IMR-90 (cell line): ENCODE measurements around the gene PHC2. TPM values are rescaled to one million over a fixed set of nuclear protein-coding genes. Genes with fewer than 3 reads are reported as not detected.
A peak's percentile ranks its signal among the peaks of the same experiment; 100 is the strongest.

Experiments used
- ATAC-seq: fragments of 200-7000 bp; cut with Tn5 transposase; 2 replicates; pipeline ENCODE4 v1.9.1; 2020; ENCODE audit warnings: low read depth, mild to moderate bottlenecking, moderate library complexity
- BruUV-seq: library from RNA; stranded (reverse); fragments of 400-500 nt; replicated peaks from 2 replicates; lab custom pipeline; 2021; lab: Mats Ljungman, UMichigan
- CTCF ChIA-PET: fragments of 300-600 bp; formaldehyde crosslinking; extraction: SDS; loops from one replicate; lab custom pipeline; 2021; ENCODE audit warnings: antibody characterized with exemption; lab: Yijun Ruan, JAX
- POLR2A ChIA-PET: fragments of 300-600 bp; sonication (Branson Sonifier 250); formaldehyde crosslinking; loops from one replicate; lab custom pipeline; 2022; ENCODE audit warnings: antibody characterized with exemption; ENCODE audit not compliant: unreplicated experiment; lab: Charles Lee
- DNase-seq: peaks from one replicate; pipeline ENCODE4 v3.0.0; 2013
- H2AFZ ChIP-seq: replicated peaks from 2 replicates; pipeline ENCODE3; 2013; ENCODE audit warnings: low read length, mild to moderate bottlenecking; ENCODE audit not compliant: poor library complexity
- H2AK5ac ChIP-seq: 2 replicates; pipeline ENCODE4 v1.6.1; 2013; ENCODE audit warnings: low read depth, low read length, inconsistent platforms
- H2AK9ac ChIP-seq: replicated peaks from 2 replicates; pipeline ENCODE3; 2013; ENCODE audit warnings: mild to moderate bottlenecking, low read depth, low read length, moderate library complexity; ENCODE audit not compliant: poor library complexity
- H2BK120ac ChIP-seq: 2 replicates; pipeline ENCODE4 v1.6.1; 2013; ENCODE audit warnings: low read depth, low read length, inconsistent platforms
- H2BK15ac ChIP-seq: 3 replicates; pipeline ENCODE4 v1.6.1; 2013; ENCODE audit warnings: low read depth, low read length, inconsistent platforms
- H2BK20ac ChIP-seq: 2 replicates; pipeline ENCODE4 v1.6.1; 2013; ENCODE audit warnings: low read depth, mild to moderate bottlenecking, inconsistent platforms, low read length, moderate library complexity
- H2BK5ac ChIP-seq: 2 replicates; pipeline ENCODE4 v1.6.1; 2013; ENCODE audit warnings: mild to moderate bottlenecking, low read depth, low read length, inconsistent platforms; ENCODE audit not compliant: poor library complexity, severe bottlenecking
- H3K14ac ChIP-seq: replicated peaks from 2 replicates; pipeline ENCODE4 v1.6.1; 2013; ENCODE audit warnings: low read depth, low read length, inconsistent platforms
- H3K18ac ChIP-seq: 2 replicates; pipeline ENCODE4 v1.6.1; 2013; ENCODE audit warnings: low read depth, low read length, control low read depth
- H3K23ac ChIP-seq: 2 replicates; pipeline ENCODE4 v1.6.1; 2013; ENCODE audit warnings: low read depth, low read length, inconsistent platforms
- H3K27ac ChIP-seq: 2 replicates; pipeline ENCODE4 v1.5.1; 2013; ENCODE audit warnings: mild to moderate bottlenecking, control low read depth, low read length; ENCODE audit not compliant: insufficient read depth
- H3K27me3 ChIP-seq: 2 replicates; pipeline ENCODE4 v1.6.1; 2013; ENCODE audit warnings: low read length; ENCODE audit not compliant: control insufficient read depth, insufficient read depth
- H3K36me3 ChIP-seq: 2 replicates; pipeline ENCODE4 v1.6.1; 2013; ENCODE audit warnings: low read length, mixed read lengths; ENCODE audit not compliant: control insufficient read depth, insufficient read depth
- H3K4ac ChIP-seq: 2 replicates; pipeline ENCODE4 v1.6.1; 2013; ENCODE audit warnings: low read depth, low read length, inconsistent platforms
- H3K4me1 ChIP-seq: 2 replicates; pipeline ENCODE4 v1.6.1; 2013; ENCODE audit warnings: low read length, mixed read lengths; ENCODE audit not compliant: control insufficient read depth, insufficient read depth
- H3K4me2 ChIP-seq: 2 replicates; pipeline ENCODE4 v1.6.1; 2013; ENCODE audit warnings: low read depth, mild to moderate bottlenecking, control low read depth, low read length, moderate library complexity
- H3K4me3 ChIP-seq: 2 replicates; pipeline ENCODE4 v1.5.1; 2013; ENCODE audit warnings: low read depth, mild to moderate bottlenecking, control low read depth, low read length, moderate library complexity; ENCODE audit not compliant: insufficient read depth
- H3K56ac ChIP-seq: 2 replicates; pipeline ENCODE4 v1.6.1; 2013; ENCODE audit warnings: low read length, inconsistent platforms; ENCODE audit not compliant: insufficient read depth; ENCODE audit errors: extremely low read depth
- H3K79me1 ChIP-seq, 2 experiments: 2 replicates each; pipeline ENCODE4 v1.6.1; 2013; ENCODE audit warnings: low read length in 2 of 2, inconsistent platforms in 1 of 2, low read depth in 1 of 2
- H3K9ac ChIP-seq: 2 replicates; pipeline ENCODE4 v1.6.1; 2013; ENCODE audit warnings: low read depth, low read length, control low read depth
- H3K9me1 ChIP-seq: 2 replicates; pipeline ENCODE4 v1.6.1; 2013; ENCODE audit warnings: low read length, inconsistent platforms; ENCODE audit not compliant: insufficient read depth
- H3K9me3 ChIP-seq: 2 replicates; pipeline ENCODE4 v1.6.1; 2013; ENCODE audit warnings: low read length; ENCODE audit not compliant: control insufficient read depth, insufficient read depth
- H4K20me1 ChIP-seq: 2 replicates; pipeline ENCODE4 v1.6.1; 2013; ENCODE audit warnings: low read length, inconsistent platforms; ENCODE audit not compliant: insufficient read depth
- H4K5ac ChIP-seq: 2 replicates; pipeline ENCODE4 v1.6.1; 2013; ENCODE audit warnings: mild to moderate bottlenecking, low read depth, low read length, control low read depth
- H4K8ac ChIP-seq, 2 experiments: 2 replicates each; pipeline ENCODE4 v1.6.1; 2013; ENCODE audit warnings: low read depth in 2 of 2, low read length in 2 of 2, control low read depth in 1 of 2, inconsistent platforms in 1 of 2
- H4K91ac ChIP-seq: 2 replicates; pipeline ENCODE4 v1.6.1; 2013; ENCODE audit warnings: low read depth, low read length, inconsistent platforms; ENCODE audit not compliant: insufficient read depth
- FOS ChIP-seq: fragments of 150-350 bp; IDR thresholded peaks from 2 replicates; pipeline ENCODE4 v1.6.1; 2016; ENCODE audit warnings: low read depth, low read length
- RCOR1 ChIP-seq: IDR thresholded peaks from 2 replicates; pipeline ENCODE4 v1.6.1; 2012; ENCODE audit warnings: mild to moderate bottlenecking, low read length, improper control_type of control experiment; ENCODE audit not compliant: insufficient replicate concordance
- SMC3 ChIP-seq: fragments of 150-350 bp; IDR thresholded peaks from 2 replicates; pipeline ENCODE4 v1.6.1; 2016; ENCODE audit warnings: low read depth, mild to moderate bottlenecking, antibody characterized with exemption, low read length, moderate library complexity
- WGBS, 2 experiments: methylation state at CpG; one replicate each; pipeline versions ENCODE4 v1.1.5 to v1.1.7; 2013; ENCODE audit warnings: missing lambda C conversion rate in 2 of 2; ENCODE audit not compliant: insufficient read length in 1 of 2; ENCODE audit errors: extremely low coverage in 2 of 2; 5-methylcytosine and 5-hydroxymethylcytosine counted together
- dilution Hi-C: fragments of 300-500 bp; cut with HindIII; formaldehyde crosslinking; loops from one replicate; pipeline ENCODE4 v1.14.3; 2018; ENCODE audit warnings: low sequenced_read_pairs; ENCODE audit not compliant: unreplicated experiment
- in situ Hi-C: fragments of 300-500 bp; cut with MboI; formaldehyde crosslinking; loops from 3 replicates; pipeline ENCODE4 v1.14.3; 2019; ENCODE audit warnings: low sequenced_read_pairs, inconsistent platforms, mixed read lengths
- intact Hi-C: fragments of 100-400 bp; cut with micrococcal nuclease; formaldehyde crosslinking; loops from 2 replicates; pipeline ENCODE4 v1.10.0; 2022
- polyA plus RNA-seq, 3 experiments: library from polyadenylated mRNA; depleted of rRNA; stranded (reverse); fragments of >200 nt; gene quantifications; 2 replicates each; pipeline ENCODE4 v1.2.3, GENCODE V29; 2012; ENCODE audit warnings: low replicate concordance in 1 of 3
- total RNA-seq: library from RNA; depleted of rRNA; stranded (reverse); fragments of >200 nt; gene quantifications from 2 replicates; pipeline ENCODE4 v1.2.3, GENCODE V29; 2012

Gene PHC2
- total and polyA plus RNA-seq, 2 of the 4 experiments (the other 2 are of a cell fraction), result 46.4 to 98.1 TPM

DNA sequence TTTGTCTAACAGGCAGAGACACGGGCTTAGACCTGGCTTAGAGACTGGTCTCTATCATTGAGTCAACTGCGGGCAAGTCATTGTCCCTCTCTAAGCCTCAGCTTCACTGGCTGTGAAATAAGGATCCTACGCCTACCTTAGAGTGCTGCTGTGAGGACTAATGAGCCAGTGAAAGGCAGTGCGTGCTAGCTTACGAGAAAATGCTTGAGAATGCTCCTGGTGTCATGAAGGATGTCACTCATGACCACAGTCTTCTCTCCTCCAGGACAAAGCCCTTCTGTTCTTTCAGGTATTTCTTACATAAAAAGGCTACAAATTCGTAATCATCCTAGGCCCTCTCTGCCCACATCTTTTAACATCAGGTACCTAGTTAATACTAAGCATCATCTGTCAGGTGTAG is 93.5 kb downstream of the PHC2 start:
- 0 out of 2 replicates have a peak overlapping the region, but pooled peaks have one; percentile 3 for H4K91ac ChIP-seq
- in situ Hi-C loops, result no loop called here
- H3K9me1 ChIP-seq, result peaks cover 51% of the 10 kb centered on the region
- intact Hi-C loops, result no loop called here
- no peak overlapping the region for H2AFZ ChIP-seq
- H3K18ac ChIP-seq, result peak overlapping the region; percentile 40; the same call in 1 of the 2 replicates
- 0 out of 4 replicates have a peak overlapping the region, but pooled peaks of 1 of the 2 experiments have one; percentile 3 for H4K8ac ChIP-seq
- H2BK15ac ChIP-seq, result no peak overlapping the region; the same call in 2 of the 3 replicates
- no peak overlapping the region for H3K14ac ChIP-seq
- H3K27me3 ChIP-seq, result no peaks in the 10 kb centered on the region
- no peak overlapping the region for H2AK9ac ChIP-seq
- H2BK5ac ChIP-seq, result peak overlapping the region; percentile 73
- no peak overlapping the region for H3K4me3 ChIP-seq
- 86% methylated on average over 2 of the region's 6 CpGs; no CpG with 5 or more reads in 1 of the 2 experiments for WGBS, 2 experiments
- H3K9me3 ChIP-seq, result no peaks in the 10 kb centered on the region
- H3K4ac ChIP-seq, result peak overlapping the region; percentile 38; the same call in 1 of the 2 replicates
- H3K27ac ChIP-seq, result peak overlapping the region; percentile 48; the same call in 1 of the 2 replicates
- H2AK5ac ChIP-seq, result peak overlapping the region; percentile 77
- H4K20me1 ChIP-seq, result peaks cover 98% of the 10 kb centered on the region
- POLR2A ChIA-PET, result no interaction called here
- DNase-seq, result no peak
- H3K4me1 ChIP-seq, result peaks cover 51% of the 10 kb centered on the region
- H3K36me3 ChIP-seq, result peaks cover 37% of the 10 kb centered on the region
- peaks cover 6 to 66% of the 10 kb centered on the region in 2 experiments; a peak in 2 of 4 replicates for H3K79me1 ChIP-seq
- no peak overlapping the region for H2BK120ac ChIP-seq
- H3K56ac ChIP-seq, result no peak overlapping the region
- H4K5ac ChIP-seq, result no peak overlapping the region; the same call in 1 of the 2 replicates
- no peak overlapping the region for H2BK20ac ChIP-seq
- dilution Hi-C loops, result no loop called here
- H3K9ac ChIP-seq, result no peak overlapping the region
- H3K23ac ChIP-seq, result peak overlapping the region; percentile 27; the same call in 1 of the 2 replicates
- CTCF ChIA-PET, result interaction anchor here (1.1 kb wide), 1 partner anchor 27 kb away, joined by 3 read pairs; no protein-coding TSS in a partner anchor
- no peak for TF ChIP-seq RCOR1
- TF ChIP-seq SMC3, result no peak
- no peak for TF ChIP-seq FOS
- no TSS peak for BruUV-seq
- peak overlapping the region; percentile 14 for H3K4me2 ChIP-seq
- no peak for ATAC-seq
